Measurements from ENCODE around the gene GSS.

The GSS gene

GRCh38 chr20:34955231-34956040 lies at the start of gene GSS, which contains the start of gene MYH7B:
TSS of gene GSS (minus strand) at chr20:34955806. CDS start at chr20:34951852, 3,954 bp downstream.
TSS of gene MYH7B (plus strand) at chr20:34955868. CDS start at chr20:34978006, 22,138 bp downstream.
- Histone ChIP-seq H3K27ac (peak within 1 kb of the TSS; percentile 94), H3K36me3 (ENCODE audit: control insufficient read depth, insufficient read depth, low read length) (no peaks in the 10 kb centered on the region)

DNA sequence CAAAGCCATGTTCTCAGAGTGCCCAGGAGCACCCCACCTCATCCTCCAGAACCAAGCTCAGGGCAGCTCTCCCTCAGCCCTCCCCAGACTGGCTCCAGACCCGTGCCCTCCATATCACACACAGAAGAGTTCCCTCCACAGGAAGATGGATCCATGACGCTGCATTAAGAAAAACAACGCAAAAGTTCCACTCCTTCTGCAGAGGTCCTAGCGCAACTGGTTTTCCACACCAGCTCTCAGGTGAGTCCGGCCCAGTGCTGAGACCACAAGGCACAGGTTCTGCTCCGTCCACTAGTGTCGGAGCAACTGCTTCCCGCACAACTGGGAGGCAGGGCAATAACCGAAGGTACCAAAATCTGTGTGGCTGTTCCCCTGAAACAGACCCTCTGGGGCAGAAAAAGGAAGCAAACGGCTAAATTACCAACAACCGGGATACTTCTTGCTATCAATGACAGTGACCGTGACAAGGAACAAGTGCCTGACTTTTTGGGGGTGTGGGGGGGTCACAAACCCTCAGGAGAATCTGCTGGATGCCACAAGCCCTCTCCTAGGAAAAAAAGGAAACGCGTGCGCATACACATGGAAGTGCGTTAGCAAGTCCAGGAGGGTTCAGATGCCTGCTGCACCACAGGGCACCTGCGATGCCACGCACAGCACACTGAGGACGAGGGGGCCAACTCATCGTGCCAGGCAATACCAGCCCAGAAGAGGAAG lies 49.3 kb upstream of the GSS start:
- Histone ChIP-seq H3K4me3 (ENCODE audit: low read depth, low read length) (no peak overlapping the region), H3K4me2 (ENCODE audit: low read length) (no peak overlapping the region), H3K36me3 (ENCODE audit: control insufficient read depth, insufficient read depth, low read length) (no peaks in the 10 kb centered on the region), H3K4me1 (no peaks in the 10 kb centered on the region), H3K27me3 (ENCODE audit: control insufficient read depth, insufficient read depth, low read length) (no peaks in the 10 kb centered on the region), H3K27ac (no peak overlapping the region), H3K9ac (no peak overlapping the region), H3K9me3 (ENCODE audit: control insufficient read depth, low read length) (no peaks in the 10 kb centered on the region), H3K79me2 (no peaks in the 10 kb centered on the region), H2AFZ (no peak overlapping the region)
- TF ChIP-seq CTCF (IDR thresholded peaks at IDR 0.05): no peak

More at GRCh38 chr20:34955231-34956040, at the start of gene GSS, which contains the start of gene MYH7B:
- no peaks in the 10 kb centered on the region for H3K79me2 ChIP-seq
- peak within 1 kb of the TSS; percentile 99 for H3K4me2 ChIP-seq (ENCODE audit: low read length)
- H3K27me3 ChIP-seq (ENCODE audit: control insufficient read depth, insufficient read depth, low read length): no peaks in the 10 kb centered on the region
- H3K4me3 ChIP-seq (ENCODE audit: low read depth, low read length): peak within 1 kb of the TSS; percentile 89
- H2AFZ ChIP-seq: peak within 1 kb of the TSS; percentile 100
- peaks cover 9% of the 10 kb centered on the region for H3K4me1 ChIP-seq
- peak within 1 kb of the TSS; percentile 84 for H3K9ac ChIP-seq
- peak; percentile 33 for TF ChIP-seq CTCF (IDR thresholded peaks at IDR 0.05)
- H3K9me3 ChIP-seq (ENCODE audit: control insufficient read depth, low read length): no peaks in the 10 kb centered on the region

- Histone ChIP-seq H3K4me2 (ENCODE audit: low read length) (no peak overlapping the region), H3K4me3 (ENCODE audit: low read depth, low read length) (no peak overlapping the region), H3K79me2 (no peaks in the 10 kb centered on the region), H3K9me3 (ENCODE audit: control insufficient read depth, low read length) (no peaks in the 10 kb centered on the region), H3K36me3 (ENCODE audit: control insufficient read depth, insufficient read depth, low read length) (no peaks in the 10 kb centered on the region), H3K27me3 (ENCODE audit: control insufficient read depth, insufficient read depth, low read length) (no peaks in the 10 kb centered on the region), H3K27ac (no peak overlapping the region), H3K4me1 (no peaks in the 10 kb centered on the region), H2AFZ (no peak overlapping the region), H3K9ac (no peak overlapping the region)
- no peak for TF ChIP-seq CTCF (IDR thresholded peaks at IDR 0.05)
Measured at GRCh38 chr20:35004051-35004725, 48.6 kb upstream of the GSS start.

DNA sequence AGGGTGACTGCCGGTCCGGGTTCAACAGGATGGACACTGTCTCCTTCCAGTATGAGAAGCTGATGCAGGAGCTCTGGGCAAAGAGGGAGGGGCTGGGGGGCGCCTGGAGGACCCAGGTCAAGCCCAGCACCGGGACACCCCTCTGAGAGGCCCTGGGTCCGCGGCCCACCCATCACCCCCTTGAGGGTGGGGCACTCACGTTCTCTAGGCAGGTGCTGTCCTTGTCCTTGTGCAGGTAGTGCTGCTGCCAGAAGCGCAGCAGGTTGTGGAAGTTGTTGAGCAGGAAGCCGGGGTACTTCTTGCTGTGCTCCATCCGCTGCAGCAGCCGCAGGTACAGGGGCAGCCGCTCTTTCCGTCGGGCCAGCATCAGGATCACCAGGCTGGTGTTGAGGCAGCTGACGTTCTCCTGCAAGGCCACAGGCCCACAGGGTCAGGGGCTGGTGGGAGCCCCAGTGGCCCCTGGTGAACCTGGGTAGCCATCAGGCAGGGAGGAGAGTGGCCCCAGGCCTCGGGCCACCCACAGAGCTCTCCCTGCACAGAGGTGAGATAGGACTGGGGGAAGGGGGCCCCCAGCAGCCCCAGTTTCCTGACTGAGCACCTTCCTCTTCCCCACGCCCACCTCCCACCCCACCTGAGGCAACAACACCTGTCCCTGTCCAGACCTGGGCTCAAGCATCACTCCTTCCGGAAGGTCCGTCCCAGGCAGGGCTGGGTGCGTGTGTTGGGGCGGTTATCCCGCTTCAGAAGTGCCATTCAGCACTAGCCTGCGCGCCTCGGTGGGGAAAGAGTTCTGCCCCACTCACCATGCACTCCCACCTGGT lies 47.8 kb upstream of the GSS start:
- no peaks in the 10 kb centered on the region for H3K4me1 ChIP-seq
- H3K9me3 ChIP-seq (ENCODE audit: control insufficient read depth, low read length): no peaks in the 10 kb centered on the region
- H3K27me3 ChIP-seq (ENCODE audit: control insufficient read depth, insufficient read depth, low read length): no peaks in the 10 kb centered on the region
- H3K79me2 ChIP-seq: no peaks in the 10 kb centered on the region
- H3K9ac ChIP-seq: no peak overlapping the region
- no peaks in the 10 kb centered on the region for H3K36me3 ChIP-seq (ENCODE audit: control insufficient read depth, insufficient read depth, low read length)
- H3K27ac ChIP-seq: no peak overlapping the region
- no peak for TF ChIP-seq CTCF (IDR thresholded peaks at IDR 0.05)
- no peak overlapping the region for H2AFZ ChIP-seq
- no peak overlapping the region for H3K4me3 ChIP-seq (ENCODE audit: low read depth, low read length)
- H3K4me2 ChIP-seq (ENCODE audit: low read length): no peak overlapping the region
